Measurements from ENCODE around the gene LCE2C.

DNA sequence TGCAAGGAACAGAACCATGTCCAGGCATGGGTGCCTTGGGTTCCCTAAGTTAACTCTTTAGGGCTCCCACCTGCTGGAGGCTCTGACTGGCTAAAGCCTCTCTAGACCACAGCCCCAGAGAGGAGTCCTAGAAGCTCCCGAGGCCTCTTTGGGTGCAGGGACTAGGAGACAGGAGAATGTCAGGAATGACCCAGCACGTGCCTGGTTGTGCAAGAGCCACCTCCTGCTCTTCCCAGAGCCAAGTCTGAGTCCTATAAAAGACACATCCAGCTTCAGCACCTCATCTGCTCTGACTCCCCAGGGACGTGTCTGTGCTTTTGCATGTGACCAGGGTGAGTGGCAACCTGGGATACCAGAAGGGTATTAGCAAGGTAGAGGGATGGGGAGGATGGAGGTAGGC, 12.0 kb upstream of the LCE2C start, which contains the start of gene LCE2D:
- TF ChIP-seq, protein P1, sequence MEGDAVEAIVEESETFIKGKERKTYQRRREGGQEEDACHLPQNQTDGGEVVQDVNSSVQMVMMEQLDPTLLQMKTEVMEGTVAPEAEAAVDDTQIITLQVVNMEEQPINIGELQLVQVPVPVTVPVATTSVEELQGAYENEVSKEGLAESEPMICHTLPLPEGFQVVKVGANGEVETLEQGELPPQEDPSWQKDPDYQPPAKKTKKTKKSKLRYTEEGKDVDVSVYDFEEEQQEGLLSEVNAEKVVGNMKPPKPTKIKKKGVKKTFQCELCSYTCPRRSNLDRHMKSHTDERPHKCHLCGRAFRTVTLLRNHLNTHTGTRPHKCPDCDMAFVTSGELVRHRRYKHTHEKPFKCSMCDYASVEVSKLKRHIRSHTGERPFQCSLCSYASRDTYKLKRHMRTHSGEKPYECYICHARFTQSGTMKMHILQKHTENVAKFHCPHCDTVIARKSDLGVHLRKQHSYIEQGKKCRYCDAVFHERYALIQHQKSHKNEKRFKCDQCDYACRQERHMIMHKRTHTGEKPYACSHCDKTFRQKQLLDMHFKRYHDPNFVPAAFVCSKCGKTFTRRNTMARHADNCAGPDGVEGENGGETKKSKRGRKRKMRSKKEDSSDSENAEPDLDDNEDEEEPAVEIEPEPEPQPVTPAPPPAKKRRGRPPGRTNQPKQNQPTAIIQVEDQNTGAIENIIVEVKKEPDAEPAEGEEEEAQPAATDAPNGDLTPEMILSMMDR (conservative IDR thresholded peaks at IDR 0.05; ENCODE audit: low read length): no peak
- TF ChIP-seq EZH2phosphoT487 (IDR thresholded peaks at IDR 0.05; ENCODE audit: borderline replicate concordance): no peak

All from Loucy (cell line).